Sigmoid colon (tissue), 7 donors: Measurements from ENCODE around the gene PHF10. TPM values are rescaled to one million over a fixed set of nuclear protein-coding genes. Genes with fewer than 3 reads are reported as not detected.

Source experiments
- DNase-seq: peaks from one replicate; pipeline ENCODE4 v3.0.0-alpha.2; 2019
- H3K27ac ChIP-seq, 4 donors: fragments of 200-600 bp; sonication (generic); one replicate each; pipeline ENCODE4 v1.5.1; 2016 to 2019; ENCODE audit warnings: mild to moderate bottlenecking in 1 of 4
- H3K27me3 ChIP-seq, 3 donors: fragments of 200-600 bp; sonication (generic); one replicate each; pipeline ENCODE4 v1.5.1; 2019; ENCODE audit warnings: mild to moderate bottlenecking in 1 of 3
- H3K36me3 ChIP-seq, 4 donors: fragments of 200-600 bp; sonication (generic); one replicate each; pipeline ENCODE4 v1.5.1; 2016 to 2019
- H3K4me1 ChIP-seq, 4 donors: fragments of 200-600 bp; sonication (generic); one replicate each; pipeline ENCODE4 v1.5.1; 2017 to 2019
- H3K4me3 ChIP-seq, 4 donors: fragments of 200-600 bp; sonication (generic); one replicate each; pipeline ENCODE4 v1.5.1; 2017 to 2019; ENCODE audit warnings: mild to moderate bottlenecking in 2 of 4, moderate library complexity in 1 of 4
- H3K9me3 ChIP-seq, 4 donors: fragments of 200-600 bp in 3 of 4; sonication (generic) in 3 of 4; one replicate each; pipeline versions ENCODE4 v1.5.1 to v1.6.1; 2013 to 2019
- CTCF ChIP-seq, 4 experiments: fragments of 450-650 bp in 3 of 4; fragments of 200-600 bp in 1 of 4; IDR thresholded peaks; one replicate each; pipeline ENCODE4 v1.5.1; 2016 to 2019; ENCODE audit warnings: antibody characterized with exemption in 4 of 4, mild to moderate bottlenecking in 3 of 4, moderate library complexity in 2 of 4
- EP300 ChIP-seq, 4 donors: sonication (generic); formaldehyde crosslinking; IDR thresholded peaks; one replicate each; pipeline ENCODE4 v1.6.1; 2017; ENCODE audit warnings: antibody characterized with exemption in 4 of 4
- POLR2A ChIP-seq, 2 donors: fragments of 450-650 bp; IDR thresholded peaks; one replicate each; pipeline ENCODE4 v1.6.1; 2016; ENCODE audit warnings: antibody characterized with exemption in 2 of 2, mild to moderate bottlenecking in 2 of 2, moderate library complexity in 2 of 2
- POLR2AphosphoS5 ChIP-seq, 4 donors: sonication (generic); formaldehyde crosslinking; IDR thresholded peaks; one replicate each; pipeline ENCODE4 v1.6.1; 2017; ENCODE audit warnings: antibody characterized with exemption in 4 of 4
- WGBS, 2 donors: extraction: QIAGEN DNeasy Blood & Tissue Kit; methylation state at CpG; one replicate each; pipeline ENCODE4 v1.1.7; 2013; 5-methylcytosine and 5-hydroxymethylcytosine counted together
- intact Hi-C: fragments of 100-400 bp; cut with DNase I; formaldehyde crosslinking; loops from one replicate; pipeline ENCODE4 v1.15.1; 2023
- polyA plus RNA-seq, 3 donors: library from polyadenylated mRNA; stranded (reverse); fragments of 200-250 nt; gene quantifications; one replicate each; pipeline ENCODE4 v1.2.3, GENCODE V29; 2013
- total RNA-seq, 4 donors: library from RNA; depleted of rRNA; stranded (reverse); fragments of >200 nt; gene quantifications; one replicate each; pipeline ENCODE4 v1.1.0, GENCODE V29; 2016
- donor health status: healthy with polysubstance abuse.
- donor health status: Bipolar disorder and iron deficiency.
- donor health status: healthy.

Gene PHF10
- total and polyA plus RNA-seq, 7 donors, result 19.4 to 76.3 (median 64.8) TPM

- TF ChIP-seq EP300 (IDR thresholded peaks at IDR 0.05) (no peak), CTCF (IDR thresholded peaks at IDR 0.05) (no peak), POLR2AphosphoS5 (IDR thresholded peaks at IDR 0.05) (no peak), POLR2A (IDR thresholded peaks at IDR 0.05) (no peak)
Measured at GRCh38 chr6:169668203-169668847, 56.0 kb downstream of the PHF10 start.

GRCh38 chr6:169667716-169668115, 56.6 kb downstream of the PHF10 start:
- Histone ChIP-seq H3K36me3 (peaks cover 0 to 76% (median 13%) of the 10 kb centered on the region in 4 donors), H3K4me1 (no peaks in the 10 kb centered on the region), H3K9me3 (no peaks in the 10 kb centered on the region), H3K27me3 (no peaks in the 10 kb centered on the region), H3K27ac (no peak overlapping the region), H3K4me3 (no peak overlapping the region)
- DNase-seq, result no peak
- WGBS, 2 donors, result 98% methylated on average over 27 of the region's 27 CpGs
- intact Hi-C loops, result no loop called here
- TF ChIP-seq POLR2AphosphoS5 (IDR thresholded peaks at IDR 0.05) (no peak), EP300 (IDR thresholded peaks at IDR 0.05) (no peak), POLR2A (IDR thresholded peaks at IDR 0.05) (no peak), CTCF (IDR thresholded peaks at IDR 0.05) (no peak)

More at GRCh38 chr6:169668203-169668847, 56.0 kb downstream of the PHF10 start:
- WGBS, 2 donors, result 94 to 96% methylated on average over 15 of the region's 15 CpGs
- Histone ChIP-seq H3K4me3 (no peak overlapping the region), H3K4me1 (no peaks in the 10 kb centered on the region), H3K9me3 (no peaks in the 10 kb centered on the region), H3K27ac (no peak overlapping the region), H3K27me3 (no peaks in the 10 kb centered on the region), H3K36me3 (peaks cover 0 to 72% (median 12%) of the 10 kb centered on the region in 4 donors)
- intact Hi-C loops, result no loop called here
- DNase-seq, result no peak

GRCh38 chr6:169666441-169666840, 57.9 kb downstream of the PHF10 start:
- WGBS, 2 donors, result 95 to 97% methylated on average over 18 of the region's 18 CpGs
- H3K4me1 ChIP-seq, result no peaks in the 10 kb centered on the region
- H3K27ac ChIP-seq, result no peak overlapping the region
- H3K9me3 ChIP-seq, result no peaks in the 10 kb centered on the region
- peaks cover 0 to 75% (median 13%) of the 10 kb centered on the region in 4 donors for H3K36me3 ChIP-seq
- intact Hi-C loops, result no loop called here
- no peak for DNase-seq
- H3K4me3 ChIP-seq, result no peak overlapping the region
- H3K27me3 ChIP-seq, result no peaks in the 10 kb centered on the region
- TF ChIP-seq EP300 (IDR thresholded peaks at IDR 0.05) (no peak), CTCF (IDR thresholded peaks at IDR 0.05) (no peak), POLR2A (IDR thresholded peaks at IDR 0.05) (no peak), POLR2AphosphoS5 (IDR thresholded peaks at IDR 0.05) (no peak)

GRCh38 chr6:169665289-169665688, 59.0 kb downstream of the PHF10 start:
- Histone ChIP-seq H3K4me1 (no peaks in the 10 kb centered on the region), H3K27me3 (no peaks in the 10 kb centered on the region), H3K36me3 (peaks cover 0 to 75% (median 14%) of the 10 kb centered on the region in 4 donors), H3K9me3 (no peaks in the 10 kb centered on the region), H3K4me3 (no peak overlapping the region), H3K27ac (no peak overlapping the region)
- DNase-seq, result no peak
- 89 to 96% methylated on average over 9 of the region's 9 CpGs for WGBS, 2 donors
- intact Hi-C loops, result no loop called here
- TF ChIP-seq POLR2AphosphoS5 (IDR thresholded peaks at IDR 0.05) (no peak), EP300 (IDR thresholded peaks at IDR 0.05) (no peak), CTCF (IDR thresholded peaks at IDR 0.05) (no peak), POLR2A (IDR thresholded peaks at IDR 0.05) (no peak)

GRCh38 chr6:169664227-169664626, 60.1 kb downstream of the PHF10 start:
- Histone ChIP-seq H3K27me3 (no peaks in the 10 kb centered on the region), H3K4me3 (no peak overlapping the region), H3K36me3 (peaks cover 0 to 75% (median 15%) of the 10 kb centered on the region in 4 donors), H3K9me3 (no peaks in the 10 kb centered on the region), H3K4me1 (no peaks in the 10 kb centered on the region), H3K27ac (no peak overlapping the region)
- 95 to 96% methylated on average over 14 of the region's 14 CpGs for WGBS, 2 donors
- no peak for TF ChIP-seq CTCF (IDR thresholded peaks at IDR 0.05)
- no peak for TF ChIP-seq EP300 (IDR thresholded peaks at IDR 0.05)
- no peak for TF ChIP-seq POLR2A (IDR thresholded peaks at IDR 0.05)
- TF ChIP-seq POLR2AphosphoS5 (IDR thresholded peaks at IDR 0.05), result no peak
- DNase-seq, result no peak
- intact Hi-C loops, result no loop called here
